ENCODE data around the gene PLK3.

The PLK3 gene

GRCh38 chr1:44828003-44828651 lies 27.9 kb downstream of the PLK3 start:
- ATAC-seq (ENCODE audit: insufficient read depth, low read depth) (no peak), DNase-seq (no peak)
- no peak overlapping the region for H3K4me2 ChIP-seq (ENCODE audit: insufficient read depth, low read length)
- no peaks in the 10 kb centered on the region for H3K79me2 ChIP-seq (ENCODE audit: insufficient read depth, low read length)
- no peaks in the 10 kb centered on the region for H3K36me3 ChIP-seq (ENCODE audit: insufficient read depth, low read length)
- no peak overlapping the region for H3K4me3 ChIP-seq (ENCODE audit: low read depth in 1 of 2, low read length in 2 of 2)
- H3K27me3 ChIP-seq (ENCODE audit: insufficient read depth, low read length, poor library complexity) = no peaks in the 10 kb centered on the region
- H3K9ac ChIP-seq (ENCODE audit: low read depth, low read length) = no peak overlapping the region
- no peaks in the 10 kb centered on the region for H3K9me3 ChIP-seq (ENCODE audit: insufficient read depth, low read length, severe bottlenecking)
- TF ChIP-seq EZH2 (IDR thresholded peaks at IDR 0.05; ENCODE audit: borderline replicate concordance, low read depth, low read length, severe bottlenecking) (no peak), CTCF (IDR thresholded peaks at IDR 0.05; ENCODE audit: borderline replicate concordance, extremely low read depth, low read length, poor library complexity, severe bottlenecking) (no peak)
- H3K27ac ChIP-seq (ENCODE audit: low read length) = no peak overlapping the region
- H2AFZ ChIP-seq (ENCODE audit: low read depth, low read length) = no peak overlapping the region
- H4K20me1 ChIP-seq (ENCODE audit: insufficient read depth, low read length) = no peaks in the 10 kb centered on the region
- H3K4me1 ChIP-seq (ENCODE audit: insufficient read depth, low read length) = no peaks in the 10 kb centered on the region

- ATAC-seq (ENCODE audit: insufficient read depth, low read depth) (no peak), DNase-seq (no peak)
- Histone ChIP-seq H3K27ac (ENCODE audit: low read length) (no peak overlapping the region), H2AFZ (ENCODE audit: low read depth, low read length) (no peak overlapping the region), H3K4me1 (ENCODE audit: insufficient read depth, low read length) (no peaks in the 10 kb centered on the region), H3K4me3 (ENCODE audit: low read depth in 1 of 2, low read length in 2 of 2) (no peak overlapping the region), H3K36me3 (ENCODE audit: insufficient read depth, low read length) (no peaks in the 10 kb centered on the region), H3K27me3 (ENCODE audit: insufficient read depth, low read length, poor library complexity) (no peaks in the 10 kb centered on the region), H3K4me2 (ENCODE audit: insufficient read depth, low read length) (no peak overlapping the region), H3K9me3 (ENCODE audit: insufficient read depth, low read length, severe bottlenecking) (no peaks in the 10 kb centered on the region), H3K9ac (ENCODE audit: low read depth, low read length) (no peak overlapping the region), H3K79me2 (ENCODE audit: insufficient read depth, low read length) (no peaks in the 10 kb centered on the region), H4K20me1 (ENCODE audit: insufficient read depth, low read length) (no peaks in the 10 kb centered on the region)
- TF ChIP-seq CTCF (IDR thresholded peaks at IDR 0.05; ENCODE audit: borderline replicate concordance, extremely low read depth, low read length, poor library complexity, severe bottlenecking) = no peak
- no peak for TF ChIP-seq EZH2 (IDR thresholded peaks at IDR 0.05; ENCODE audit: borderline replicate concordance, low read depth, low read length, severe bottlenecking)
Observed at GRCh38 chr1:44828841-44829440, 28.8 kb downstream of the PLK3 start.

- no peaks in the 10 kb centered on the region for H4K20me1 ChIP-seq (ENCODE audit: insufficient read depth, low read length)
- no peak overlapping the region for H3K4me3 ChIP-seq (ENCODE audit: low read depth in 1 of 2, low read length in 2 of 2)
- H3K4me1 ChIP-seq (ENCODE audit: insufficient read depth, low read length) = no peaks in the 10 kb centered on the region
- no peak overlapping the region for H2AFZ ChIP-seq (ENCODE audit: low read depth, low read length)
- H3K79me2 ChIP-seq (ENCODE audit: insufficient read depth, low read length) = no peaks in the 10 kb centered on the region
- no peak overlapping the region for H3K27ac ChIP-seq (ENCODE audit: low read length)
- H3K27me3 ChIP-seq (ENCODE audit: insufficient read depth, low read length, poor library complexity) = no peaks in the 10 kb centered on the region
- H3K36me3 ChIP-seq (ENCODE audit: insufficient read depth, low read length) = no peaks in the 10 kb centered on the region
- no peak overlapping the region for H3K4me2 ChIP-seq (ENCODE audit: insufficient read depth, low read length)
- ATAC-seq (ENCODE audit: insufficient read depth, low read depth) = no peak
- DNase-seq = no peak
- no peaks in the 10 kb centered on the region for H3K9me3 ChIP-seq (ENCODE audit: insufficient read depth, low read length, severe bottlenecking)
- H3K9ac ChIP-seq (ENCODE audit: low read depth, low read length) = no peak overlapping the region
- no peak for TF ChIP-seq CTCF (IDR thresholded peaks at IDR 0.05; ENCODE audit: borderline replicate concordance, extremely low read depth, low read length, poor library complexity, severe bottlenecking)
- no peak for TF ChIP-seq EZH2 (IDR thresholded peaks at IDR 0.05; ENCODE audit: borderline replicate concordance, low read depth, low read length, severe bottlenecking)
Observed at GRCh38 chr1:44829506-44830384, 29.6 kb downstream of the PLK3 start.
